Superior temporal gyrus (tissue), 1 donor: ENCODE results near the gene TCL1B.
"Not testable (repeated sequence)": the region's sequence is repeated elsewhere in the genome, so short reads cannot be mapped to it uniquely, and the experiment has no call there.

Source experiments
- DNase-seq: peaks from one replicate; pipeline ENCODE4 v3.0.0-alpha.2; 2016; ENCODE audit errors: extremely low spot score

The TCL1B gene

DNA sequence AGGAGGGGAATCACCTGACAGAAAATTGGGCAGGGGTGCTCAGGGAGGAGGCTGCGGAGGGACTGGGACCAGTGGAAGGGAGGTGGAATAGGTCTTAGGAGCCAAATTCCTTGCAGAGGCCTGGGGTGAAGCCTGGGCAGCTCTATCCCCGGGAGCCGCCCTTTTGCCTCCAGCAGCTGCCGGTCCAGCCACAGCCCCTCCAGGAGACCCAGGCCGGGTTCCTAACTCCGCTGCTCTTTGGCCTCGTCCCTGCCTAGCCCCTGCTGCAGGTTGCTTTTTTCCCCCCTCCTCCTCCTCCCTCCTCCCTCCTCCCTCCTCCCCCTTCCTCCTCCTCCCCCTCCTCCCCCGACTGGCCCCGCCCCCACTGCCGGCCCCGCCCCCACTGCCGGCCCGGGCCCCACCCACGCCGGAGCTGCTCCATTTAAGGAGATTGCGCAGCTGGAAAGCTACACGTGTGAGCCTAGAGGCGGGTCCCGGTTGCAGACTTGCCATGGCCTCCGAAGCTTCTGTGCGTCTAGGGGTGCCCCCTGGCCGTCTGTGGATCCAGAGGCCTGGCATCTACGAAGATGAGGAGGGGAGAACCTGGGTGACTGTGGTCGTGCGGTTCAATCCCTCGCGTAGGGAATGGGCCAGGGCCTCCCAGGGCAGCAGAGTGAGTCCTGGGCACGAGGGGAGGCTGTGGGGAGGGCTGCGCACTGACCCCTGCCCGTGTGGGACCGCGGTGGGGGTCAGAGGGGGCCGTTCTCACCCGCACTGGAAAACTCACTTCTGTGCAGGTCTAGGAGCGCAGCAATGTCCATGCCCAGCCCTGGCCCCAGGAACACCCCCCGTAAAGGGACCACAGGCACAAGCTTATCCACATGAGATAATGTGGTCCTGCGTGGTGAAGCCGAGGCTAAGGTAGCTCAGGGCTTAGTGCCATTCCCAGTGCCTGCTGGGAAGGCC lies at the start of gene TCL1B:
Gene TCL1B (plus strand): TSS at position 449 of the 945 bp plus-strand sequence. CDS start 42 bp downstream, at position 491.
- no peak for DNase-seq

DNA sequence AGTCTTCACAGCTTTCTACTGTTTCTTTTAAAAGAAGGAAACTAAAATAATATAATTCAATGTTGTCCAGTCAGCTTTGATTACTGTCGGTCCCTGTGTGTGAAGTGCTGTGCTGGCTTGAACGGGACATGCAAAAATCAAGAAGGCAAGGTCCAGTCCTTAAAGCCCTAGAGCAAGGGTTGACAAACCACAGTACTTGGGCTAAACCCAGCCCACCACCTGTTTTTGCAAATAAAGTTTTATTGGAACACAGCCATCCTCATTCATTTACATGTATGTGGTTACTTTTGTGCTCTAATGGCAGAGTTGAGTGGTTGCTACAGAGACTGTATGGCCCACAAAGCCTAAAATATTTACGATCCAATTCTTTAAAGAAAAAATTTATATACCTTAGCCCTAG lies 41.2 kb upstream of the TCL1B start:
- no peak for DNase-seq

DNA sequence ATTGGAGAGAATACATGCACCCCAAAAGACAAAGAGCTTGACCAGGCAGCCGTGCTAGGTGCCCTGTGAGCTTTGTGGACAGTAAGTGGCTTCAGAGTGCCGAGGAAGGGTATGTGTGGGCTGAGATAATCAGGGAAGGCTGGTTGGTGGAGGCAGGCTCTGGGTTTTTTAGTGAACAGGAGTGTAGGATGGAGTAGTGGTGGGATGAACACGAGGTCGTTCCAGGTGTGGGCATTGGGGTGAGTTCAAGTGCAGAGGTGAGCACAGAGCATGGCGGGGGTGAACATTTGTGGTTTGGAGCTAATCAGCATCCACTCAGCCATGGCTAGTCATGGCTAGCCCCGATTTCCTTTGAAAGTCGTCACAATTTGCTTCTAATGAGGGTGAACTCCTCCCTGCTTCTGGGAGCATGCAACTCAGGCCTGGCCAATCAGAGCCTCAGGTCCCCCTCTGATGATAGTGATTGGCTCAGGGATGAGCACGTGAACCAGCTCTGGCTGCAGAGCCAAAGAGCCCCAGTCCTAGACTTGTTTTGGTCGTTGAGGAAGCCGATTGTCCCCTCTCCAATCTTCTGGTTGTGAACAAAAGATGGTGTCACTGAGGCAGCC lies 40.7 kb upstream of the TCL1B start:
- DNase-seq, result no peak

DNA sequence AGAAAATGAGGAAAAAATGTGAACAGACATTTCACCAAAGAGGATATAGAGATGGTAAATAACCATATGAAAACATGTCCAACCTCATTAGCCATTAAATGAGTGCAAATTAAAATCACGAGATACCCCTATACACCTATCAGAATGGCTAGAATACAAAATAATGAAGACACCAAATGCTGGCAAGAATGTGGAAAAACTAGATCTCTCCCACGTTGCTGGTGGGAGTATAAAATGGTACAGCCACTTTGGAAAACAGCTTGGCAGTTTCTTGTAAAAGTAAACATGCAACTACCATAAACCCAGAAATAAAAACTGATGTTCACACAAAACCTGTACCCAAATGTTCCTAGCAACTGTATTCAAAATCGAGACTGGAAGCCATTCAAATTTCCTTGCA lies 38.3 kb upstream of the TCL1B start:
- no peak for DNase-seq

DNA sequence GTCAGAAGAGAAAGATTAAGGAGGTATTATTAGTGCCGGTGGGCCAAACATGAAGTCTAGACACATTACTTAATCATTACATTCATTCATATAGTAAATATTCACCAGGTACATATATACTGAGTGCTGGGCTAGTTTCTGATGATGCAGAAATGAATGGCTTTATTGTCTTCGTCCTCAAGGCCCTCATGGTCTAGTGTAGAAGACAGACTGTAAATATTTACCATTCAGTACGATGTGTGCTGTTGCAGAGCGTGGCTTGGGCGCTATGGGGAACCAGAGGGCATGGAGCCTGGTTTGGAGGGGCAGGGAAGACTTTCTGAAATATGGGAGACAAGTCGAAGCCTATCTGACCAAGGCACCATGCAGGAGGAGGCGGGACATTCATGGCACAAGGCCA lies 37.0 kb upstream of the TCL1B start:
- DNase-seq, result no peak

DNA sequence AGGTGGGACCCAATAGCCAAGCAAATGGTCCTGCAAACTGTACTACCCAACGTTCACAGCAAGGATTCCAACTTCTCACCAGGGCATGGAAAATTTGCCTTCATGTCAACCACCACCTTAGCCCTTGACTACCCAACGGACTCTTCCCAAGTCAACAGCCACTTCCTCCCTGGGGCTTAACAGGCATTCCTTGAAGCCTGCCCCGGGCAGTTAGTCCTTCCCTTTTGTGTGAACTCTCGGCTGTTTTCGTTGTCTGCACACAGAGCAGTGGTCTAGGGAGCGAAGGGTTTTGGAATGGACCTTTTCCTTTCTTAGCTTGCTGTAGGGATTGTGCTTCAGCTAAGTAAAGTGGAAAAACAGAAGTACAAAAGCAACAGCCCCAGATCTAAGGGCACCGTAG lies 35.2 kb upstream of the TCL1B start:
- no peak for DNase-seq

GRCh38 chr14:95651821-95652583 lies 34.2 kb upstream of the TCL1B start:
- no peak for DNase-seq

DNA sequence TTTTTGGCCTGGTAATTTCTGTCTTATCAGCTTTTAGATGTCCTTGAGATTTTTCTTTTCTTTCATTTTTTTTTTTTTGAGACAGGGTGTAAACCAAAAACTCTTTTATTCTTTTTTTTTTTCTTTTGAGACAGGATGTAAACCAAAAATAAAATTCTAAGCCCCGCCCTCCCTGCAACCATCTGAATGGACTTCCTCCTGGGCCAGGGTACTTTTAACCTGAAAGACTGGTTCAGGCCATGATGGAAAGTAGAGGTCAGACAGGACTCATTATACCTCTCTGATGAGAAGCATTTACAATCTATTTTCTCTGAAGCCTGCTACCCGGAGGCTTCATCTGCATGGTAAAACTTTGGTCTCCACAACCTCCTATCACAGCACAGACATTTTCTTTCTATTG lies 33.5 kb upstream of the TCL1B start:
- DNase-seq, result no peak

DNA sequence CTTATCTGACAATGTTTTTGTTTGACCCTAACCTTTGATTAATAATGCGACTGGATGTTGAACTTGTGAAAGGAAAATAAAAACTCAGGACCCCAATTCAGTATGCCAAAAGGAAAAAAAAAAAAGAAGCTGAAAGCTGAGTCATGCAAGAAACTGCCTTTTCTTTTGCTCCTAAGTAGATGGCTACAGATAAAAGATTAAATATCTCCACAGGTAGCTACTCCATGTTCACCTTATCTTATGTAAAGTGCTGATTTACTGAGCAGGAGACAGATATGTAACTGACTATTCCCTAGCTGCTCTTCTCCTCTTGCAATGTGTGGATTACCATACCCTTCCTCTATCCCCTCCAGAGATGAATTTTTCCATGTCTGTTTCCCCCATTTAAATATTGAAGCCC lies 30.8 kb upstream of the TCL1B start:
- DNase-seq, result no peak

- DNase-seq, result no peak
Measured at GRCh38 chr14:95656634-95657033, 29.6 kb upstream of the TCL1B start.

- no peak for DNase-seq
Measured at GRCh38 chr14:95657454-95657853, 28.8 kb upstream of the TCL1B start.

DNA sequence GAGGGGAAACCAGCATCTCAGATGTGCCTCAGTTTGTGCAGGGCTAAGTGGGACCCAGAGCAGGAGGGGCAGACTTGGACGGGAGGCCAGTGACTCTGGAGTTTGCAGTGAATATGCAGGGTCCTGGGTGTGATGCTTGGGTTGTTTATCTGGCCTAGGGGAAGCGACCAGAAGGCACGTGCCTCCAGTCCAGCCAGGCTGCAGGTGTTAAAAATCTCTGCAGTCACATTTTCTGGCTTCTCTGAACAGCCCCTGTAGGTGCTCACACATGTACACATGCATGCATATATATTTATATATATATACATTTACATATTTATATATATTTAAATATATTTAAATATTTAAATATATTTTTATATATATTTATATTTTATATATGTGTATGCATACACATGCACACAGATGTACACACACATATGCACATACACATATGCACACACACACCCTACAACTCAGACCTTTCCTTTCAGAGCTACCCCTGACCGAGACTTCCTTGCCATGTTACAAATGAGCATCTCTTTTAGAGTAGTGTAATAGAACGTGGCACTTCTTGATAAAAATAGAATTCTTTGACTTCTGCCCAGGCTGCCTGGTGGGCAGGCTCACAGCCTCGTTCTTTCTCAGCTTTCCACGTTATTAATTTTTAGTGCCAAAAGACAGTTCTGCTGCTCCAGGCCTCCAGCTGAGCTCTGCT lies 26.8 kb upstream of the TCL1B start:
- DNase-seq, result no peak

- DNase-seq, result no peak
Measured at GRCh38 chr14:95659990-95660385, 26.2 kb upstream of the TCL1B start.

DNA sequence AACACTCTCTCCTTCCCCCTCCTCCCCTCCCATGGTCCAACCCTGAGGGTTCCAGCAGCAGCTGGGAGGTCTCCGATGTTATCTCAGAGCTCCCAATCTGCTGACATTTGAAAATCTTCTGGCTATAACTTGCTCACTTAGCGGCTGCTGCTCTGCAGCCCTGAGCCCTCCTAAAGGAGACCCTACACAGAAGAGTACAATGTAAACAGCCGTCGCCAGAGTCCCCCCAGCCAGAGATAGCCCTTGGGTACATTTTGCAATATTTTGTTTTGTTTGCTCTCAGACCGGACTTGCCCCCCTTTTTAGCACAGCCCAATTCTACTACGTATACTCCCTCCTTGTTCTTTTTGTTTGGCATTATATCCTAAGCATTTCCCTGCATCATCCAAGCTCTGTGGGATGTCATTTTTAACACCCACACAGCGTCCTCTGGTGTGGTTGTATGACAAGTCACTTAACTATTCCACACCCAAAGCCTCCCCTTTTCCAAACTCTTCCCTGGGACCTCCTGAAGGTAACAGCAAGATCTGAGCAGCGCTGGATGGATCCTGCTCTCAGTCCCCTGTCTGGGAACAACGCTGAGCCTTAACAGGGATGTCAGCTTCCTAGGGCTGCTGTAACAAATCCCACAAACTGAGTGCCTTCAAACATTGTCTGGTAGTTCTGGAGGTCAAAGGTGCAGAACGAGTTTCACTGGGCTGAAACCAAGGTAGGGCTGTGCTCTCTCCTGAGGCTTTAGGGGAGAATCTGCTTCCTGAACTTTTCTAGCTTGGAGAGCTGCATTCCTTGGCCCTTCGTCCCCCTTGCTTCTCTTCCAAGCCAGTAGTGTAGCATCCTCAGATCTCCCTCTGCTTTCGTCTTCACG lies 25.3 kb upstream of the TCL1B start:
- DNase-seq, result no peak

DNA sequence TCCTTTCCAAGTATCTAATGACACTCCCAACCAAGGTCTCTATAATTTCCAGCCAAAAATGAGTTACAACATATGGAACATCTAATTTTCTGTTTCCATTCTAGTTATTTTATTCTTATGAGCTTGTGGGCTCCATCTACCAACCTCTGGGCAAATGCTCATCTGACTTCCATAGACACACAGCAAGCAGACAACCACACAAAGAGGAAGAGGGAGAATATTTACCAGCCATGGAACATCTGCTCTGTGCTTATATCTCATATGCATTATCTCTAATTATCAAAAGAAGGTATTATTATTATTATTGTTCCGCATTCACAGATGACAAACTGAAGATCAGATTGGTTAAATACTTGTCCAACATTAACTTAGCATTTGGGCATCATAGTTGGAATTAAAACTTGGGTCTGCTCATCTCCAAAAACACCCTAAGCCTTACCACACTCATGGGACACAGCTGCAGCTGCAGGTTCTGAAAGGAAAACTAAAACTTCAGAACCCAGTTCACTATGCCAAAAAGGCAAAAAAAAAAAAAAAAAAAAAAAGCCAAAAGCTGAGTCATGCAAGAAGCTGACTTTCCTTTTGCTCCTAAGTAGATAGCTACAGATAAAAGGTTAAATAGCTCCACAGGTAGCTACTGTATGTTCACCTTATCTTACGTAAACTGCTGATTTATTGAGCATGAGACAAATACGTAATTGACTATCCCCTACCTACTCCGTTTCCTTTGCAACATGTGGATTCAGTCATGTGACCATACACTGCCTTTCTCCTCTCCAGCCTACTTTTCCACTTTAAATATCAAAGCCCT lies 23.6 kb upstream of the TCL1B start:
- peak; percentile 25 for DNase-seq

GRCh38 chr14:95663226-95663797 lies 22.9 kb upstream of the TCL1B start:
- no peak for DNase-seq

DNA sequence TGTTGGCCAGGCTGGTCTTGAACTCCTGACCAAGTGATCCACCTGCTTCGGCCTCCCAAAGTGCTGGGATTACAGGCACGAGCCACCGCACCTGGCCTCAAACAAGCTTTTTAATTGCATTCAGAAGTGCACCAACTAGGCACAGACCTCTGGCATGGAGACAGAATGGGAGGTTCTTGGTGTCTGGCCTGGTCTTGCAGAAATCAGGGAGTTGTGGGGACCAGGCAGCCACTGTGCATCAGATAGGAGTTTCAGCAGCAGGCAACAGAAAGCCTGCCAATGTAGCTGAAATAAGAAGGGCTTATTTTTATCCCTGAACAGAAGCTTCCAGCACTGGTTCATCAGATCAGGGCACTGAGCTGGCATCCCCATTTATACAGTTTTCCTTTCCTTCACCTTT lies 22.2 kb upstream of the TCL1B start:
- DNase-seq, result peak; percentile 28

- no peak for DNase-seq
Measured at GRCh38 chr14:95664546-95664945, 21.7 kb upstream of the TCL1B start.

GRCh38 chr14:95665530-95665929 lies 20.7 kb upstream of the TCL1B start:
- DNase-seq, result not testable (repeated sequence)

DNA sequence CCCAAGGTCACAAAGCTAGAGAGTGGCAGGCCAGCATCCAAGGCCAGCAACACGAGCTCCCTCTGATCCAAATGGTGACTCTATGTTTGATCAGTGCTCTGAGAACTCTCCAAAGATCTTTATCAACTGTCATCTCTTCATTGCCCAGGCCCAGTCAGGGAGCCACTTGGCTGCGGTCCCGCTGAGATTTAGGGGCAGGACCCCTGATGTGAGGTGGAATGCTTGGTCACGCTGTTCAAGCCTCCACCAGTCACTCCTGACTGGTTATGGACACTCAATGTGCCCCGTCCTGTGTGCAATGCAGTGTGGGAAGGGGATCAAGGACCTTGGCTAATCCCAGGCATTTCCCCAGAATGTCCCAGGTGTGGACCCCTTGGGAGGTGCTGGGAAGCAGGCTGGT lies 19.8 kb upstream of the TCL1B start:
- no peak for DNase-seq
